GM12878 (cell line): ENCODE measurements around the gene LSM14B. TPM values are rescaled to one million over a fixed set of nuclear protein-coding genes. Genes with fewer than 3 reads are reported as not detected.

Source experiments
- ATAC-seq: fragments of 200-7000 bp; cut with Tn5 transposase; 3 replicates; pipeline ENCODE4 v1.9.1; 2020; ENCODE audit warnings: mild to moderate bottlenecking, moderate library complexity
- BruUV-seq: library from RNA; stranded (reverse); fragments of 400-500 nt; replicated peaks from 2 replicates; lab custom pipeline; 2021; lab: Mats Ljungman, UMichigan
- CTCF ChIA-PET: fragments of 300-600 bp; sonication (Branson Sonifier 250); formaldehyde crosslinking; extraction: SDS; loops from one replicate; lab custom pipeline; 2021; ENCODE audit warnings: inconsistent platforms; lab: Yijun Ruan, JAX
- POLR2A ChIA-PET: fragments of 350-600 bp; formaldehyde crosslinking; extraction: SDS; loops from one replicate; lab custom pipeline; 2021; ENCODE audit warnings: inconsistent platforms; lab: Charles Lee
- RAD21 ChIA-PET: fragments of 300-600 bp; sonication (Branson Sonifier 250); formaldehyde crosslinking; loops from one replicate; lab custom pipeline; 2023; ENCODE audit warnings: antibody characterized with exemption; ENCODE audit not compliant: unreplicated experiment; lab: Charles Lee
- SMC1A ChIA-PET: fragments of 300-600 bp; sonication (Branson Sonifier 250); formaldehyde crosslinking; loops from one replicate; lab custom pipeline; 2023; ENCODE audit not compliant: unreplicated experiment, uncharacterized antibody; lab: Charles Lee
- DNase-seq: peaks from one replicate; pipeline ENCODE4 v3.0.0-alpha.2; 2011; ENCODE audit warnings: low read depth, low spot score
- FAIRE-seq: peaks from 3 replicates; lab custom pipeline; 2011; peaks lifted over from hg19 to GRCh38; lab: Jason Lieb, UNC
- H2AFZ ChIP-seq: 2 replicates; pipeline ENCODE4 v1.6.0; 2011; ENCODE audit warnings: low read depth, low read length, control low read depth; ENCODE audit not compliant: control insufficient read depth
- H3K27ac ChIP-seq: 2 replicates; pipeline ENCODE4 v1.5.1; 2011; ENCODE audit warnings: control low read depth; ENCODE audit not compliant: control insufficient read depth, insufficient read depth
- H3K27me3 ChIP-seq, 2 experiments: replicated peaks in 1 of 2; 2 replicates each; pipeline versions ENCODE4 v1.6.0 to v1.6.1; 2011; ENCODE audit warnings: low read length in 1 of 2; ENCODE audit not compliant: control insufficient read depth in 2 of 2, insufficient read depth in 2 of 2
- H3K36me3 ChIP-seq, 2 experiments: 2 replicates each; pipeline ENCODE4 v1.5.1; 2011; ENCODE audit warnings: low read length in 1 of 2; ENCODE audit not compliant: control insufficient read depth in 2 of 2, insufficient read depth in 2 of 2
- H3K4me1 ChIP-seq: 2 replicates; pipeline ENCODE4 v1.6.1; 2011; ENCODE audit warnings: mild to moderate bottlenecking, low read length, moderate library complexity, mixed read lengths; ENCODE audit not compliant: control insufficient read depth, insufficient read depth
- H3K4me2 ChIP-seq: 2 replicates; pipeline ENCODE4 v1.6.0; 2011; ENCODE audit warnings: control low read depth; ENCODE audit not compliant: control insufficient read depth, insufficient read depth
- H3K4me3 ChIP-seq: fragments of 200-600 bp; sonication (generic); 2 replicates; pipeline ENCODE4 v1.5.1; 2016
- H3K79me2 ChIP-seq: 2 replicates; pipeline ENCODE4 v1.6.0; 2011; ENCODE audit warnings: low read length; ENCODE audit not compliant: control insufficient read depth, insufficient read depth
- H3K9ac ChIP-seq: 2 replicates; pipeline ENCODE4 v1.8.0; 2011; ENCODE audit warnings: low read length, control low read depth, mixed read lengths; ENCODE audit not compliant: control insufficient read depth, insufficient read depth
- H3K9me3 ChIP-seq: replicated peaks from 3 replicates; pipeline ENCODE4 v1.5.1; 2011; ENCODE audit warnings: mild to moderate bottlenecking, low read length; ENCODE audit not compliant: control insufficient read depth, insufficient read depth
- H4K20me1 ChIP-seq: 2 replicates; pipeline ENCODE4 v1.6.0; 2011; ENCODE audit not compliant: control insufficient read depth, insufficient read depth
- CHD4 ChIP-seq: fragments of 200-600 bp; sonication (generic); IDR thresholded peaks from 2 replicates; pipeline ENCODE4 v1.6.1; 2016; ENCODE audit warnings: mild to moderate bottlenecking
- CUX1 ChIP-seq: IDR thresholded peaks from 2 replicates; pipeline ENCODE4 v1.6.1; 2012; ENCODE audit warnings: improper control_type of control experiment, low read depth, low read length; ENCODE audit not compliant: insufficient replicate concordance
- DPF2 ChIP-seq: fragments of 450-650 bp; IDR thresholded peaks from 2 replicates; pipeline ENCODE4 v1.6.1; 2017; ENCODE audit warnings: mild to moderate bottlenecking
- ELK1 ChIP-seq: IDR thresholded peaks from 2 replicates; pipeline ENCODE4 v1.6.1; 2012; ENCODE audit warnings: low read depth, low read length, improper control_type of control experiment
- PKNOX1 ChIP-seq: fragments of 450-650 bp; IDR thresholded peaks from 2 replicates; pipeline ENCODE4 v1.6.1; 2016; ENCODE audit warnings: mild to moderate bottlenecking
- RAD21 ChIP-seq: IDR thresholded peaks from 2 replicates; pipeline ENCODE4 v1.6.1; 2011; ENCODE audit warnings: mild to moderate bottlenecking, low read depth, low read length, moderate library complexity; ENCODE audit not compliant: insufficient read depth
- RAD51 ChIP-seq: fragments of 450-650 bp; IDR thresholded peaks from 2 replicates; pipeline ENCODE4 v1.6.1; 2016; ENCODE audit warnings: moderate library complexity, mild to moderate bottlenecking, inconsistent platforms
- TAF1 ChIP-seq: IDR thresholded peaks from 2 replicates; pipeline ENCODE4 v1.6.1; 2011; ENCODE audit warnings: mild to moderate bottlenecking, low read depth, low read length, borderline replicate concordance
- ZBED1 ChIP-seq: IDR thresholded peaks from 2 replicates; pipeline ENCODE4 v1.6.1; 2016; ENCODE audit warnings: borderline replicate concordance
- WGBS: methylation state at CpG from one replicate; pipeline ENCODE4 v1.1.6; 2016; ENCODE audit warnings: low lambda C conversion rate; ENCODE audit not compliant: insufficient replicate concordance, insufficient coverage; ENCODE audit errors: missing lambda C conversion rate; 5-methylcytosine and 5-hydroxymethylcytosine counted together
- in situ Hi-C: fragments of 300-500 bp; cut with MboI; formaldehyde crosslinking; loops from 9 replicates; pipeline ENCODE4 v1.14.3; 2018; ENCODE audit warnings: mixed read lengths
- intact Hi-C: fragments of 100-400 bp; cut with micrococcal nuclease; formaldehyde crosslinking; loops from one replicate; pipeline ENCODE4 v1.14.2; 2022; ENCODE audit not compliant: unreplicated experiment
- polyA plus RNA-seq, 11 experiments: library from polyadenylated mRNA; depleted of rRNA in 4 of 11; unstranded in 6 of 11; stranded (reverse) in 5 of 11; fragments of >200 nt; fragmentation: Nextera tagmentation in 4 of 11; fragmentation: Illumina TruSeq in 1 of 11; extraction: Ambion mirVana in 4 of 11; extraction: Trizol in 1 of 11; gene quantifications; 1 replicate in 1 of 11; 2 replicates in 10 of 11; pipeline versions ENCODE4 v1.2.1 to v1.2.3, GENCODE V29; 2011 to 2016; ENCODE audit warnings: inconsistent platforms in 2 of 11, missing spikeins in 2 of 11, low read depth in 1 of 11
- total RNA-seq, 4 experiments: library from RNA; depleted of rRNA in 3 of 4; stranded (reverse); fragments of >200 nt in 3 of 4; fragmentation: Illumina TruSeq in 1 of 4; extraction: Trizol in 1 of 4; gene quantifications; 2 replicates each; pipeline versions ENCODE4 v1.2.1 to v1.2.3, GENCODE V29; 2013 to 2021
- TF ChIP-seq, protein P1 (sequence below): fragments of 150-350 bp; IDR thresholded peaks from 2 replicates; pipeline ENCODE4 v1.6.1; 2016; ENCODE audit warnings: low read depth, low read length

The LSM14B gene
- total and polyA plus RNA-seq, 10 of the 15 experiments (the other 5 are each of a cell fraction or from before 2014, with no cell fraction given) = 0.56 to 34.3 (median 15.6) TPM

DNA sequence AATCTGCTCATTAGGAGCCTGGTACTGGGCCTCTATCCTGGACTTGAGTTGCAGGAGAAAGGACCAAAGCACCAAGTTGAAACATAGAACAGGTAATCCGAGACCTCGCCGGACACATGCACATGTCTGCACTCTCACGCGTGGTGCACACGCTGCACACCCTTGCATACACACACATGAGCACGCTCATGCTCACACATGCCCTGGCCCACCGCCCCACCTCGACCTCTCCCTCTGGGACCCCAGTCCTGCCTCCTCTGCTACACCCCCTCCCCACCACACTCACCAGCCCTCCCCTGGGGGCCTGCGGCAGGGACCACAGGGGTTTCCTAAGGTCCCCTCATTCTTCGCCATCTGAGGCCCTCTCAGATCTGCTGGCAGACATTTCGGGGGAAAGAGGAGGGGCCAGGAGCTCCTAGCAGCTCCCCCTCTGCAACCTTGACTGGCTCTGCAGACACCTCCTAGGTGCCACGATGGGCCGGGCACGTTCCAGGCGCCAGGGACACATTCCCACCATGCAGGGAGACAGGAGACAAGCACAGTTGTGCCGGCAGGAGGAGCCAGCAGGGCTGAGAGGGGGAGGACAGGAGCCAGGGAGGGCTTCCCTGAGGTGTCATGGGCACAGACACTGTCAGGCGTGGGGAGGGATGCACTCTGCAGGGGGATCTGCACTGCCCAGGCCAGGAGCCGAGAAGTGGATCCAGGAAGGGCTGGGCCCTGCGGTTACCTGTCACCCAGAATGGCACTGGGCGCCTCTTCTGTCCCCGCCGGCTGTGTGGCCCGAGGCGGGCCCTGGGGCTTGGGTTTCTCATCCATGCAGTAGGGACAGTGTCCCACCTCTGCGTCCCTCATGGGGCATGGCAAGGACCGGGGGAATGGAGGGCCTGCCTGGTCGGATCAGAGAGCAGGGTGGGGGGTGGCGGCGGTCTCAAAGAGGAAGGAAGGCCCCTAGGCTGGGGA, 25.6 kb upstream of the LSM14B start:
- RAD21 ChIA-PET = no interaction called here
- in situ Hi-C loops = loop anchor here (25.0 kb wide), 1 partner anchor 609 kb away; no protein-coding TSS in a partner anchor
- FAIRE-seq = no peak
- TF ChIP-seq TAF1 = no peak
- no peak for TF ChIP-seq DPF2
- TF ChIP-seq CUX1 = no peak
- no peak for TF ChIP-seq RAD51
- no peak for TF ChIP-seq ZBED1
- no peak for TF ChIP-seq CHD4
- TF ChIP-seq ELK1 = no peak
- TF ChIP-seq, protein P1, sequence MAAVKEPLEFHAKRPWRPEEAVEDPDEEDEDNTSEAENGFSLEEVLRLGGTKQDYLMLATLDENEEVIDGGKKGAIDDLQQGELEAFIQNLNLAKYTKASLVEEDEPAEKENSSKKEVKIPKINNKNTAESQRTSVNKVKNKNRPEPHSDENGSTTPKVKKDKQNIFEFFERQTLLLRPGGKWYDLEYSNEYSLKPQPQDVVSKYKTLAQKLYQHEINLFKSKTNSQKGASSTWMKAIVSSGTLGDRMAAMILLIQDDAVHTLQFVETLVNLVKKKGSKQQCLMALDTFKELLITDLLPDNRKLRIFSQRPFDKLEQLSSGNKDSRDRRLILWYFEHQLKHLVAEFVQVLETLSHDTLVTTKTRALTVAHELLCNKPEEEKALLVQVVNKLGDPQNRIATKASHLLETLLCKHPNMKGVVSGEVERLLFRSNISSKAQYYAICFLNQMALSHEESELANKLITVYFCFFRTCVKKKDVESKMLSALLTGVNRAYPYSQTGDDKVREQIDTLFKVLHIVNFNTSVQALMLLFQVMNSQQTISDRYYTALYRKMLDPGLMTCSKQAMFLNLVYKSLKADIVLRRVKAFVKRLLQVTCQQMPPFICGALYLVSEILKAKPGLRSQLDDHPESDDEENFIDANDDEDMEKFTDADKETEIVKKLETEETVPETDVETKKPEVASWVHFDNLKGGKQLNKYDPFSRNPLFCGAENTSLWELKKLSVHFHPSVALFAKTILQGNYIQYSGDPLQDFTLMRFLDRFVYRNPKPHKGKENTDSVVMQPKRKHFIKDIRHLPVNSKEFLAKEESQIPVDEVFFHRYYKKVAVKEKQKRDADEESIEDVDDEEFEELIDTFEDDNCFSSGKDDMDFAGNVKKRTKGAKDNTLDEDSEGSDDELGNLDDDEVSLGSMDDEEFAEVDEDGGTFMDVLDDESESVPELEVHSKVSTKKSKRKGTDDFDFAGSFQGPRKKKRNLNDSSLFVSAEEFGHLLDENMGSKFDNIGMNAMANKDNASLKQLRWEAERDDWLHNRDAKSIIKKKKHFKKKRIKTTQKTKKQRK = no peak
- TF ChIP-seq RAD21 = no peak
- no peak for TF ChIP-seq PKNOX1

More for the DNA sequence above, 25.6 kb upstream of the LSM14B start:
- Histone ChIP-seq H3K9me3 (peaks cover 4% of the 10 kb centered on the region; the same call in 1 of the 3 replicates), H4K20me1 (no peaks in the 10 kb centered on the region), H3K27ac (no peak overlapping the region), H3K4me3 (no peak overlapping the region), H3K9ac (no peak overlapping the region), H3K27me3 (no peaks in the 10 kb centered on the region), H3K79me2 (no peaks in the 10 kb centered on the region), H3K4me1 (no peaks in the 10 kb centered on the region), H3K36me3 (no peaks in the 10 kb centered on the region), H2AFZ (no peak overlapping the region), H3K4me2 (no peak overlapping the region)
- no peak for DNase-seq
- ChIA-PET SMC1A (no interaction called here), CTCF (no interaction called here), POLR2A (no interaction called here)
- intact Hi-C loops = no loop called here
- WGBS = 46% methylated on average over 28 of the region's 30 CpGs
- no TSS peak for BruUV-seq
- ATAC-seq = no peak
